Measurements from ENCODE around the gene ABHD17A.

ABHD17A gene

GRCh38 chr19:1920644-1921043, 35.3 kb upstream of the ABHD17A start:
- Histone ChIP-seq H4K8ac (ENCODE audit: low read length) (no peak overlapping the region), H2AK5ac (ENCODE audit: low read length, severe bottlenecking) (no peak overlapping the region), H3K4me3 (ENCODE audit: insufficient read depth in 1 of 2, low read depth in 1 of 2, low read length in 2 of 2) (no peak overlapping the region), H3K14ac (ENCODE audit: low read length in 2 of 2) (no peak overlapping the region), H3K18ac (ENCODE audit: low read depth in 1 of 2, low read length in 2 of 2) (no peak overlapping the region), H3K9ac (ENCODE audit: low read length) (no peak overlapping the region), H3K27me3 (ENCODE audit: control insufficient read depth in 1 of 2, insufficient read depth in 1 of 2, low read length in 2 of 2) (no peaks in the 10 kb centered on the region), H3K4me2 (ENCODE audit: low read length, poor library complexity, severe bottlenecking) (no peak overlapping the region), H2BK120ac (ENCODE audit: low read depth, low read length) (no peak overlapping the region), H3K36me3 (ENCODE audit: control insufficient read depth in 1 of 2, insufficient read depth in 2 of 2, low read depth in 1 of 2, low read length in 2 of 2) (peaks cover 76 to 87% of the 10 kb centered on the region in 2 experiments), H3K23ac (ENCODE audit: low read length in 2 of 2) (no peak overlapping the region), H3K9me3 (ENCODE audit: control insufficient read depth, low read length) (no peaks in the 10 kb centered on the region), H3K79me1 (replicated peaks; ENCODE audit: low read length, poor library complexity, severe bottlenecking) (peaks cover 34% of the 10 kb centered on the region), H3K27ac (ENCODE audit: low read length, poor library complexity, severe bottlenecking) (no peak overlapping the region), H2BK15ac (ENCODE audit: low read depth, poor library complexity, severe bottlenecking) (no peak overlapping the region), H3K4me1 (ENCODE audit: control insufficient read depth, insufficient read depth, low read depth, low read length) (no peaks in the 10 kb centered on the region), H2BK5ac (ENCODE audit: low read depth, low read length, poor library complexity, severe bottlenecking) (no peak overlapping the region), H2BK12ac (ENCODE audit: low read length in 2 of 2) (no peak overlapping the region), H4K91ac (ENCODE audit: low read length) (no peak overlapping the region), H2AFZ (ENCODE audit: low read depth, low read length) (no peak overlapping the region), H3K4ac (ENCODE audit: low read depth in 1 of 2, low read length in 2 of 2) (no peak overlapping the region)
- no peak for DNase-seq
- 98% methylated on average over 19 of the region's 19 CpGs for WGBS

DNA sequence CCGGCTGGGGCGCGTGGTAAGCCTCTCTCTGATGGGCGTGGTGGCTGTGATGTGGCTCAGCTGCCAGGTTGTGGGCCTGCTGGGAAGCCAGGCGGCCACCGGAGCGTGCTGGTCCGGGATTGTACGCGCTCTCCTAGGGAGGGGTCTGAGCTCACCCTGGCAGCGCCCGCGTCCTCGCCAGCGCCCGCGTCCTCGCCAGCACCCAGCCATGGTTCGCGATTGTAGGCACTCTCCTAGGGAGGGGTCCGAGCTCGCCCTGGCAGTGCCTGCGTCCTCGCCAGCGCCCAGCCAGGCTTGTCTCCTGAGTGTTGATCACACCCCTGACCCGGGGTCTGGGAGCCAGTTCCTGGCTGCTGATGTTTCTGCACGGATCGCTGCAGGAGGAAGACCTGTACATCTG, 33.7 kb upstream of the ABHD17A start:
- Histone ChIP-seq H2BK12ac (ENCODE audit: low read length in 2 of 2) (no peak overlapping the region), H2BK120ac (ENCODE audit: low read depth, low read length) (no peak overlapping the region), H3K4me1 (ENCODE audit: control insufficient read depth, insufficient read depth, low read depth, low read length) (peaks cover 11% of the 10 kb centered on the region), H3K9me3 (ENCODE audit: control insufficient read depth, low read length) (no peaks in the 10 kb centered on the region), H3K36me3 (ENCODE audit: control insufficient read depth in 1 of 2, insufficient read depth in 2 of 2, low read depth in 1 of 2, low read length in 2 of 2) (peaks cover 73 to 86% of the 10 kb centered on the region in 2 experiments), H3K79me1 (replicated peaks; ENCODE audit: low read length, poor library complexity, severe bottlenecking) (peaks cover 48% of the 10 kb centered on the region), H3K18ac (ENCODE audit: low read depth in 1 of 2, low read length in 2 of 2) (no peak overlapping the region), H2AFZ (ENCODE audit: low read depth, low read length) (no peak overlapping the region), H3K23ac (ENCODE audit: low read length in 2 of 2) (no peak overlapping the region), H2AK5ac (ENCODE audit: low read length, severe bottlenecking) (no peak overlapping the region), H3K27me3 (ENCODE audit: control insufficient read depth in 1 of 2, insufficient read depth in 1 of 2, low read length in 2 of 2) (no peaks in the 10 kb centered on the region), H3K14ac (ENCODE audit: low read length in 2 of 2) (no peak overlapping the region), H2BK15ac (ENCODE audit: low read depth, poor library complexity, severe bottlenecking) (no peak overlapping the region), H4K8ac (ENCODE audit: low read length) (no peak overlapping the region), H3K4me2 (ENCODE audit: low read length, poor library complexity, severe bottlenecking) (no peak overlapping the region), H3K9ac (ENCODE audit: low read length) (no peak overlapping the region), H3K27ac (ENCODE audit: low read length, poor library complexity, severe bottlenecking) (no peak overlapping the region), H3K4me3 (ENCODE audit: insufficient read depth in 1 of 2, low read depth in 1 of 2, low read length in 2 of 2) (no peak overlapping the region), H4K91ac (ENCODE audit: low read length) (no peak overlapping the region), H3K4ac (ENCODE audit: low read depth in 1 of 2, low read length in 2 of 2) (no peak overlapping the region), H2BK5ac (ENCODE audit: low read depth, low read length, poor library complexity, severe bottlenecking) (no peak overlapping the region)
- no peak for DNase-seq
- 95% methylated on average over 26 of the region's 28 CpGs for WGBS

DNA sequence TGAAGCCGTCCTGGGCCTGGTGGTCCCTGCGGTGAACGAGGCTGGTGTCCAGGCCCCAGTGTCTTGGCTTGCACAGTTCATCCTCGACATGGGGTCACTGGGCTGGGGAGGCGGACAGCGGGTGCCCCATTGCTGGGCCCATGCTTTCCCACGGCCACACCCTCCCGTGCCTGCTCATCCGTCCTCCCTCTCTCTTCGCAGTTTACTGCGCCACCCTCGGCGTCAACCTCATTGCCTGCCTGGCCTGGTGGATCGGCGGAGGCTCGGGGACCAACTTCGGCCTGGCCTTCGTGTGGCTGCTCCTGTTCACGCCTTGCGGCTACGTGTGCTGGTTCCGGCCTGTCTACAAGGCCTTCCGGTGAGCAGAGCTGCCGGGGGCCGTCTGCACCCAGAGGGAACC, 32.6 kb upstream of the ABHD17A start:
- Histone ChIP-seq H3K18ac (ENCODE audit: low read depth in 1 of 2, low read length in 2 of 2) (no peak overlapping the region), H3K9me3 (ENCODE audit: control insufficient read depth, low read length) (no peaks in the 10 kb centered on the region), H2BK12ac (ENCODE audit: low read length in 2 of 2) (no peak overlapping the region), H4K91ac (ENCODE audit: low read length) (no peak overlapping the region), H3K4me1 (ENCODE audit: control insufficient read depth, insufficient read depth, low read depth, low read length) (peaks cover 12% of the 10 kb centered on the region), H3K4me3 (ENCODE audit: insufficient read depth in 1 of 2, low read depth in 1 of 2, low read length in 2 of 2) (no peak overlapping the region), H2AFZ (ENCODE audit: low read depth, low read length) (no peak overlapping the region), H3K4me2 (ENCODE audit: low read length, poor library complexity, severe bottlenecking) (no peak overlapping the region), H2AK5ac (ENCODE audit: low read length, severe bottlenecking) (no peak overlapping the region), H3K79me1 (replicated peaks; ENCODE audit: low read length, poor library complexity, severe bottlenecking) (peaks cover 55% of the 10 kb centered on the region), H3K36me3 (ENCODE audit: control insufficient read depth in 1 of 2, insufficient read depth in 2 of 2, low read depth in 1 of 2, low read length in 2 of 2) (peaks cover 76 to 89% of the 10 kb centered on the region in 2 experiments), H3K27me3 (ENCODE audit: control insufficient read depth in 1 of 2, insufficient read depth in 1 of 2, low read length in 2 of 2) (no peaks in the 10 kb centered on the region), H2BK15ac (ENCODE audit: low read depth, poor library complexity, severe bottlenecking) (no peak overlapping the region), H2BK120ac (ENCODE audit: low read depth, low read length) (no peak overlapping the region), H3K14ac (ENCODE audit: low read length in 2 of 2) (no peak overlapping the region), H3K4ac (ENCODE audit: low read depth in 1 of 2, low read length in 2 of 2) (no peak overlapping the region), H3K27ac (ENCODE audit: low read length, poor library complexity, severe bottlenecking) (no peak overlapping the region), H2BK5ac (ENCODE audit: low read depth, low read length, poor library complexity, severe bottlenecking) (no peak overlapping the region), H4K8ac (ENCODE audit: low read length) (no peak overlapping the region), H3K9ac (ENCODE audit: low read length) (no peak overlapping the region), H3K23ac (ENCODE audit: low read length in 2 of 2) (no peak overlapping the region)
- WGBS = 97% methylated on average over 25 of the region's 25 CpGs
- no peak for DNase-seq

- Histone ChIP-seq H2BK12ac (ENCODE audit: low read length in 2 of 2) (no peak overlapping the region), H3K4me2 (ENCODE audit: low read length, poor library complexity, severe bottlenecking) (no peak overlapping the region), H3K4ac (ENCODE audit: low read depth in 1 of 2, low read length in 2 of 2) (no peak overlapping the region), H2BK120ac (ENCODE audit: low read depth, low read length) (no peak overlapping the region), H4K8ac (ENCODE audit: low read length) (no peak overlapping the region), H3K4me1 (ENCODE audit: control insufficient read depth, insufficient read depth, low read depth, low read length) (peaks cover 12% of the 10 kb centered on the region), H3K4me3 (ENCODE audit: insufficient read depth in 1 of 2, low read depth in 1 of 2, low read length in 2 of 2) (no peak overlapping the region), H3K9me3 (ENCODE audit: control insufficient read depth, low read length) (no peaks in the 10 kb centered on the region), H3K36me3 (ENCODE audit: control insufficient read depth in 1 of 2, insufficient read depth in 2 of 2, low read depth in 1 of 2, low read length in 2 of 2) (peaks cover 72 to 89% of the 10 kb centered on the region in 2 experiments), H2AFZ (ENCODE audit: low read depth, low read length) (no peak overlapping the region), H3K9ac (ENCODE audit: low read length) (no peak overlapping the region), H2AK5ac (ENCODE audit: low read length, severe bottlenecking) (no peak overlapping the region), H3K18ac (ENCODE audit: low read depth in 1 of 2, low read length in 2 of 2) (no peak overlapping the region), H3K27me3 (ENCODE audit: control insufficient read depth in 1 of 2, insufficient read depth in 1 of 2, low read length in 2 of 2) (no peaks in the 10 kb centered on the region), H2BK15ac (ENCODE audit: low read depth, poor library complexity, severe bottlenecking) (no peak overlapping the region), H2BK5ac (ENCODE audit: low read depth, low read length, poor library complexity, severe bottlenecking) (no peak overlapping the region), H3K14ac (ENCODE audit: low read length in 2 of 2) (no peak overlapping the region), H3K79me1 (replicated peaks; ENCODE audit: low read length, poor library complexity, severe bottlenecking) (peaks cover 53% of the 10 kb centered on the region), H4K91ac (ENCODE audit: low read length) (no peak overlapping the region), H3K27ac (ENCODE audit: low read length, poor library complexity, severe bottlenecking) (no peak overlapping the region), H3K23ac (ENCODE audit: low read length in 2 of 2) (peak overlapping the region in 1 of 2 experiments; percentile 25)
- 95% methylated on average over 17 of the region's 17 CpGs for WGBS
- DNase-seq = no peak
Measured at GRCh38 chr19:1917146-1917545, 31.9 kb upstream of the ABHD17A start.
